T-helper 9 cell (primary cell): ENCODE data around the gene MTURN.
"Not testable (repeated sequence)": the region's sequence is repeated elsewhere in the genome, so short reads cannot be mapped to it uniquely, and the experiment has no call there.

ENCODE experiments used
- DNase-seq: peaks from one replicate; pipeline ENCODE4 v3.0.0-alpha.2; 2020

The MTURN gene

GRCh38 chr7:30181211-30181610, 46.4 kb downstream of the MTURN start:
- DNase-seq = no peak

- no peak for DNase-seq
Measured at GRCh38 chr7:30181736-30182522, 47.1 kb downstream of the MTURN start.

GRCh38 chr7:30182814-30183213, 48.0 kb downstream of the MTURN start:
- DNase-seq = no peak

- DNase-seq = no peak
Measured at GRCh38 chr7:30183749-30184369, 49.1 kb downstream of the MTURN start.

GRCh38 chr7:30184791-30185487, 50.2 kb downstream of the MTURN start:
- DNase-seq = no peak

GRCh38 chr7:30185496-30185895, 50.7 kb downstream of the MTURN start:
- no peak for DNase-seq

- no peak for DNase-seq
Measured at GRCh38 chr7:30186725-30187124, 51.9 kb downstream of the MTURN start.

- DNase-seq = no peak
Measured at GRCh38 chr7:30187513-30187912, 52.7 kb downstream of the MTURN start.

- DNase-seq = not testable (repeated sequence)
Measured at GRCh38 chr7:30188381-30188780, 53.6 kb downstream of the MTURN start.

- DNase-seq = no peak
Measured at GRCh38 chr7:30188811-30189210, 54.0 kb downstream of the MTURN start.

- DNase-seq = no peak
Measured at GRCh38 chr7:30191809-30192208, 57.0 kb downstream of the MTURN start.

GRCh38 chr7:30193336-30193943, 58.7 kb downstream of the MTURN start:
- no peak for DNase-seq

GRCh38 chr7:30196408-30196807, 61.6 kb downstream of the MTURN start:
- no peak for DNase-seq

GRCh38 chr7:30197438-30197837, 62.7 kb downstream of the MTURN start:
- no peak for DNase-seq

- no peak for DNase-seq
Measured at GRCh38 chr7:30199271-30199670, 64.5 kb downstream of the MTURN start.

GRCh38 chr7:30200591-30200990, 65.8 kb downstream of the MTURN start:
- DNase-seq = no peak

- no peak for DNase-seq
Measured at GRCh38 chr7:30201161-30201666, 66.4 kb downstream of the MTURN start.

GRCh38 chr7:30201921-30202320, 67.1 kb downstream of the MTURN start:
- DNase-seq = no peak

GRCh38 chr7:30202671-30203070, 67.9 kb downstream of the MTURN start:
- DNase-seq = no peak

- DNase-seq = no peak
Measured at GRCh38 chr7:30206491-30206890, 71.7 kb downstream of the MTURN start.

GRCh38 chr7:30206942-30207341, 72.2 kb downstream of the MTURN start:
- DNase-seq = no peak

- no peak for DNase-seq
Measured at GRCh38 chr7:30207376-30207775, 72.6 kb downstream of the MTURN start.

GRCh38 chr7:30209951-30210350, 75.2 kb downstream of the MTURN start:
- no peak for DNase-seq
